ENCODE measurements around the gene NIPAL3. TPM values are rescaled to one million over a fixed set of nuclear protein-coding genes. Genes with fewer than 3 reads are reported as not detected.
A peak's percentile ranks its signal among the peaks of the same experiment; 100 is the strongest.

Gene NIPAL3
- polyA plus RNA-seq (30.5 to 42.1 TPM (median 37.3 TPM) in 3 replicates), polyA minus RNA-seq (56.5 to 63.8 TPM (median 61.9 TPM) in 3 replicates)
- 12.9 TPM for polyA plus RNA-seq (2011; ENCODE audit: low read depth)
- 39.1 and 42.7 TPM in 2 replicates for polyA plus RNA-seq (2011; cell fraction: cytosol; rRNA removed)
- polyA plus RNA-seq (2011; cell fraction: nucleus; rRNA removed): 54.2 and 56.5 TPM in 2 replicates
- 19.2 and 29.1 TPM in 2 replicates for polyA plus RNA-seq (2012; ENCODE audit: low replicate concordance)
- 43.9 TPM for polyA minus RNA-seq (2011; cell fraction: cytosol; rRNA and poly(A)+ RNA removed)
- 51.6 and 76.6 TPM in 2 replicates for polyA minus RNA-seq (2011; cell fraction: nucleus; rRNA and poly(A)+ RNA removed)

DNA sequence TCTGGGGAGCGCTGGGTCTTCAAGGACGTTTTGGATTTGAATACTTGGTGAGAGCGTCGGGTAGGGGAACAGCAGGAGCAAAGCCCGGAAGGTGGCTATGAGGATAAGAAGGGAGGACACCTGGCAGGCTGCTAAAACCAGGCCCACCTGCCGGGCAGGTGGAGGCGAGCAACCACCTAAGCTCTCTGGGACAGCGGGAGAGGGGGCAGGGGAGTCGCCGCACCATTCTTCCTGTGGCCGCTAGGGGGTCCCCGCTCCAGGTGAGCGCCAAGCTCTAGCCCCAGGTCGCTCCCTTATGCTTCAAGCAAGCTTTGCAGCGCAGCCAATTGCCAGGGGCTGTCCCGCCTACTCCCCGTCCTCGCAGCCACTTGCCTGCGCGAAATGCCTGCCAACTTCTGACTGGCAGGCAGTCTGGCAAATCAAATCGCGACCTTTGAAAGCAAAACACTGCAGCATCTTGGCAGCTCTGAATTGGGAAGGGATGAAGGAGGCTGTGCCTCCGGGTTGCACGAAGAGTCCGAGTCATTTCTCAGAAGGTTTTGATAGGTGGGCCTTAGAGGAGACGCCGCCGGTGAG, at the start of gene NIPAL3:
Gene NIPAL3, plus strand, starts transcription at position 469 of the 576 bp plus-strand sequence. CDS start 3,746 bp downstream, outside the sequence.
- FAIRE-seq: peak; percentile 71
- H3K4me3 ChIP-seq (ENCODE audit: control insufficient read depth in 2 of 3, extremely low read depth in 1 of 3, insufficient read depth in 2 of 3, low read depth in 1 of 3, low read length in 3 of 3): peak within 1 kb of the TSS; percentile 64 to 91 (median 78)
- no peaks in the 10 kb centered on the region for H4K20me1 ChIP-seq (ENCODE audit: control insufficient read depth, extremely low read depth, insufficient read depth, low read length)
- dilution Hi-C loops (cut with MboI; ENCODE audit: extremely low pct_ligation_motif_present, low sequenced_read_pairs): no loop called here
- no peaks in the 10 kb centered on the region for H3K9me3 ChIP-seq (ENCODE audit: control insufficient read depth, low read depth, low read length)
- peak within 1 kb of the TSS; percentile 90 for H3K27ac ChIP-seq (ENCODE audit: control insufficient read depth, insufficient read depth, low read length)
- H3K36me3 ChIP-seq (ENCODE audit: control insufficient read depth in 2 of 2, extremely low read depth in 1 of 2, insufficient read depth in 2 of 2, low read length in 2 of 2): peaks cover 1 to 2% of the 10 kb centered on the region in 2 experiments
- peak within 1 kb of the TSS; percentile 75 for H2AFZ ChIP-seq (ENCODE audit: control insufficient read depth, low read length)
- peaks cover 24% of the 10 kb centered on the region for H3K79me2 ChIP-seq (ENCODE audit: control insufficient read depth, insufficient read depth, low read length)
- H3K9me1 ChIP-seq (ENCODE audit: control insufficient read depth, extremely low read depth, insufficient read depth, low read length): peaks cover 2% of the 10 kb centered on the region
- DNase-seq (ENCODE audit: low read depth, low spot score): peak; percentile 96
- peaks cover 65% of the 10 kb centered on the region for H3K4me1 ChIP-seq (ENCODE audit: control insufficient read depth, extremely low read depth, insufficient read depth, low read length)
- TF ChIP-seq EZH2 (IDR thresholded peaks at IDR 0.05; ENCODE audit: low read length): no peak
- TF ChIP-seq, protein P1, sequence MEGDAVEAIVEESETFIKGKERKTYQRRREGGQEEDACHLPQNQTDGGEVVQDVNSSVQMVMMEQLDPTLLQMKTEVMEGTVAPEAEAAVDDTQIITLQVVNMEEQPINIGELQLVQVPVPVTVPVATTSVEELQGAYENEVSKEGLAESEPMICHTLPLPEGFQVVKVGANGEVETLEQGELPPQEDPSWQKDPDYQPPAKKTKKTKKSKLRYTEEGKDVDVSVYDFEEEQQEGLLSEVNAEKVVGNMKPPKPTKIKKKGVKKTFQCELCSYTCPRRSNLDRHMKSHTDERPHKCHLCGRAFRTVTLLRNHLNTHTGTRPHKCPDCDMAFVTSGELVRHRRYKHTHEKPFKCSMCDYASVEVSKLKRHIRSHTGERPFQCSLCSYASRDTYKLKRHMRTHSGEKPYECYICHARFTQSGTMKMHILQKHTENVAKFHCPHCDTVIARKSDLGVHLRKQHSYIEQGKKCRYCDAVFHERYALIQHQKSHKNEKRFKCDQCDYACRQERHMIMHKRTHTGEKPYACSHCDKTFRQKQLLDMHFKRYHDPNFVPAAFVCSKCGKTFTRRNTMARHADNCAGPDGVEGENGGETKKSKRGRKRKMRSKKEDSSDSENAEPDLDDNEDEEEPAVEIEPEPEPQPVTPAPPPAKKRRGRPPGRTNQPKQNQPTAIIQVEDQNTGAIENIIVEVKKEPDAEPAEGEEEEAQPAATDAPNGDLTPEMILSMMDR (optimal IDR thresholded peaks at IDR 0.05 in 1 of 3, IDR thresholded peaks at IDR 0.05 in 1 of 3, conservative IDR thresholded peaks at IDR 0.05 in 1 of 3; ENCODE audit: extremely low read depth in 1 of 3, insufficient read depth in 2 of 3, low read length in 3 of 3): peak; percentile 86 to 98 (median 90)
- peak within 1 kb of the TSS; percentile 97 for H3K4me2 ChIP-seq (ENCODE audit: control insufficient read depth, extremely low read depth, insufficient read depth, low read depth, low read length)
- H3K27me3 ChIP-seq (ENCODE audit: control insufficient read depth, extremely low read depth, insufficient read depth, low read length): no peaks in the 10 kb centered on the region
- peak within 1 kb of the TSS; percentile 87 for H3K9ac ChIP-seq (ENCODE audit: control insufficient read depth, extremely low read depth, insufficient read depth, low read length)

DNA sequence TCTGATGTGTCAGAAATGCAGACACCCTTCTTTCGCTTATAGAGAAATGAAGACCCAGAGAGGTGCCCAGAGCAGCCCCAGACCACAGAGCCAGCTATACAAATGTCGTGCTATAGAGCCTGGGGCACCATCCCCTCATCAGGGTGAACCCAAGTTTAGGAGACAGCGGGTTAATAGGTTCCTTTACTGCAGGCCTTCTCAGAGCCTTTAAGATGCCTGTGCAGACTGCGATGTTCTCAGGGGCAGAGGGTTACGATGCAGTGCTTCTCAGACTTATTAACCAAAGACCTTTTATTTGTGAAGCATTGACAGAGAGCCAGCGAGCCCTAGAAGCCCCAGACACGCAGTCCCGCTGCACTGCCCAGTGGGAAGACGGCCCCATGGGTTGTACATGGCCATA, 48.9 kb upstream of the NIPAL3 start:
- H3K9me3 ChIP-seq (ENCODE audit: control insufficient read depth, low read depth, low read length): no peaks in the 10 kb centered on the region
- no peaks in the 10 kb centered on the region for H3K27me3 ChIP-seq (ENCODE audit: control insufficient read depth, extremely low read depth, insufficient read depth, low read length)
- no peaks in the 10 kb centered on the region for H3K79me2 ChIP-seq (ENCODE audit: control insufficient read depth, insufficient read depth, low read length)
- no peaks in the 10 kb centered on the region for H3K9me1 ChIP-seq (ENCODE audit: control insufficient read depth, extremely low read depth, insufficient read depth, low read length)
- no peak overlapping the region for H3K4me3 ChIP-seq (ENCODE audit: control insufficient read depth in 2 of 3, extremely low read depth in 1 of 3, insufficient read depth in 2 of 3, low read depth in 1 of 3, low read length in 3 of 3)
- no peak overlapping the region for H3K4me2 ChIP-seq (ENCODE audit: control insufficient read depth, extremely low read depth, insufficient read depth, low read depth, low read length)
- no peak overlapping the region for H2AFZ ChIP-seq (ENCODE audit: control insufficient read depth, low read length)
- H3K4me1 ChIP-seq (ENCODE audit: control insufficient read depth, extremely low read depth, insufficient read depth, low read length): peaks cover 36% of the 10 kb centered on the region
- peaks cover 3 to 9% of the 10 kb centered on the region in 2 experiments for H3K36me3 ChIP-seq (ENCODE audit: control insufficient read depth in 2 of 2, extremely low read depth in 1 of 2, insufficient read depth in 2 of 2, low read length in 2 of 2)
- no peak for FAIRE-seq
- dilution Hi-C loops (cut with MboI; ENCODE audit: extremely low pct_ligation_motif_present, low sequenced_read_pairs): no loop called here
- no peak for DNase-seq (ENCODE audit: low read depth, low spot score)
- H3K27ac ChIP-seq (ENCODE audit: control insufficient read depth, insufficient read depth, low read length): no peak overlapping the region
- H3K9ac ChIP-seq (ENCODE audit: control insufficient read depth, extremely low read depth, insufficient read depth, low read length): no peak overlapping the region
- TF ChIP-seq EZH2 (IDR thresholded peaks at IDR 0.05; ENCODE audit: low read length): no peak
- TF ChIP-seq, protein P1 (optimal IDR thresholded peaks at IDR 0.05 in 1 of 3, IDR thresholded peaks at IDR 0.05 in 1 of 3, conservative IDR thresholded peaks at IDR 0.05 in 1 of 3; ENCODE audit: extremely low read depth in 1 of 3, insufficient read depth in 2 of 3, low read length in 3 of 3): no peak
- H4K20me1 ChIP-seq (ENCODE audit: control insufficient read depth, extremely low read depth, insufficient read depth, low read length): no peaks in the 10 kb centered on the region

All from keratinocyte (primary cell).